ENCODE measurements around the gene SPATA31D3. TPM values are rescaled to one million over a fixed set of nuclear protein-coding genes. Genes with fewer than 3 reads are reported as not detected.

Gene SPATA31D3
- total RNA-seq, 1 experiment from 2014 or later = not detected

- BruUV-seq (replicated peaks) = no TSS peak
- Mint-ChIP-seq H3K9me3 (ENCODE audit: unreplicated experiment) (peaks cover 10% of the 10 kb centered on the region), H3K27me3 (ENCODE audit: insufficient read depth, unreplicated experiment) (no peaks in the 10 kb centered on the region), H3K4me3 (ENCODE audit: unreplicated experiment) (no peak overlapping the region), H3K4me1 (ENCODE audit: insufficient read depth, unreplicated experiment) (no peaks in the 10 kb centered on the region), H3K36me3 (ENCODE audit: insufficient read depth, unreplicated experiment) (no peaks in the 10 kb centered on the region), H3K27ac (ENCODE audit: low read depth, unreplicated experiment) (no peak overlapping the region)
- intact Hi-C loops (cut with micrococcal nuclease) = no loop called here
- DNase-seq (ENCODE audit: unreplicated experiment) = no peak
- TF ChIP-seq CTCF (IDR thresholded peaks at IDR 0.05; ENCODE audit: unreplicated experiment) = no peak
- ChIA-PET POLR2A (no interaction called here), CTCF (interaction anchor here (0.6 to 0.7 kb wide), 2 partner anchors 649 to 897 kb away, joined by 3 read pairs; no protein-coding TSS in a partner anchor)
Observed at GRCh38 chr9:81969971-81970370, 26.7 kb downstream of the SPATA31D3 start.

- no TSS peak for BruUV-seq (replicated peaks)
- Mint-ChIP-seq H3K27ac (ENCODE audit: low read depth, unreplicated experiment) (no peak overlapping the region), H3K4me1 (ENCODE audit: insufficient read depth, unreplicated experiment) (no peaks in the 10 kb centered on the region), H3K36me3 (ENCODE audit: insufficient read depth, unreplicated experiment) (no peaks in the 10 kb centered on the region), H3K27me3 (ENCODE audit: insufficient read depth, unreplicated experiment) (no peaks in the 10 kb centered on the region), H3K9me3 (ENCODE audit: unreplicated experiment) (peaks cover 10% of the 10 kb centered on the region), H3K4me3 (ENCODE audit: unreplicated experiment) (no peak overlapping the region)
- DNase-seq (ENCODE audit: unreplicated experiment) = no peak
- ChIA-PET CTCF (interaction anchor here (0.7 kb wide), 1 partner anchor 296 kb away, joined by 3 read pairs; no protein-coding TSS in a partner anchor), POLR2A (interaction anchor here (1.1 kb wide), 1 partner anchor 11 kb away, joined by 3 read pairs; no protein-coding TSS in a partner anchor)
- no peak for TF ChIP-seq CTCF (IDR thresholded peaks at IDR 0.05; ENCODE audit: unreplicated experiment)
- intact Hi-C loops (cut with micrococcal nuclease) = no loop called here
Observed at GRCh38 chr9:81971727-81972126, 28.4 kb downstream of the SPATA31D3 start.

GRCh38 chr9:81974764-81975163, 31.5 kb downstream of the SPATA31D3 start:
- H3K27me3 Mint-ChIP-seq (ENCODE audit: insufficient read depth, unreplicated experiment) = no peaks in the 10 kb centered on the region
- no peak overlapping the region for H3K4me3 Mint-ChIP-seq (ENCODE audit: unreplicated experiment)
- POLR2A ChIA-PET = no interaction called here
- H3K4me1 Mint-ChIP-seq (ENCODE audit: insufficient read depth, unreplicated experiment) = no peaks in the 10 kb centered on the region
- no peak for TF ChIP-seq CTCF (IDR thresholded peaks at IDR 0.05; ENCODE audit: unreplicated experiment)
- no peaks in the 10 kb centered on the region for H3K36me3 Mint-ChIP-seq (ENCODE audit: insufficient read depth, unreplicated experiment)
- peaks cover 10% of the 10 kb centered on the region for H3K9me3 Mint-ChIP-seq (ENCODE audit: unreplicated experiment)
- DNase-seq (ENCODE audit: unreplicated experiment) = no peak
- no TSS peak for BruUV-seq (replicated peaks)
- CTCF ChIA-PET = interaction anchor here (0.6 kb wide), 1 partner anchor 9 kb away, joined by 3 read pairs; no protein-coding TSS in a partner anchor
- intact Hi-C loops (cut with micrococcal nuclease) = no loop called here
- H3K27ac Mint-ChIP-seq (ENCODE audit: low read depth, unreplicated experiment) = no peak overlapping the region

- no peaks in the 10 kb centered on the region for H3K27me3 Mint-ChIP-seq (ENCODE audit: insufficient read depth, unreplicated experiment)
- no peak overlapping the region for H3K27ac Mint-ChIP-seq (ENCODE audit: low read depth, unreplicated experiment)
- no TSS peak for BruUV-seq (replicated peaks)
- H3K4me1 Mint-ChIP-seq (ENCODE audit: insufficient read depth, unreplicated experiment) = no peaks in the 10 kb centered on the region
- CTCF ChIA-PET = no interaction called here
- intact Hi-C loops (cut with micrococcal nuclease) = no loop called here
- TF ChIP-seq CTCF (IDR thresholded peaks at IDR 0.05; ENCODE audit: unreplicated experiment) = no peak
- H3K4me3 Mint-ChIP-seq (ENCODE audit: unreplicated experiment) = no peak overlapping the region
- no peak for DNase-seq (ENCODE audit: unreplicated experiment)
- H3K9me3 Mint-ChIP-seq (ENCODE audit: unreplicated experiment) = no peaks in the 10 kb centered on the region
- POLR2A ChIA-PET = no interaction called here
- H3K36me3 Mint-ChIP-seq (ENCODE audit: insufficient read depth, unreplicated experiment) = no peaks in the 10 kb centered on the region
Observed at GRCh38 chr9:81976351-81976750, 33.1 kb downstream of the SPATA31D3 start.

All from MCF 10A (cell line).